Measurements from ENCODE around the gene BEST1. TPM values are rescaled to one million over a fixed set of nuclear protein-coding genes. Genes with fewer than 3 reads are reported as not detected.
"Not testable (repeated sequence)": the region's sequence is repeated elsewhere in the genome, so short reads cannot be mapped to it uniquely, and the experiment has no call there.

BEST1 gene
- polyA plus RNA-seq, 1 donor: 2.5 TPM

DNA sequence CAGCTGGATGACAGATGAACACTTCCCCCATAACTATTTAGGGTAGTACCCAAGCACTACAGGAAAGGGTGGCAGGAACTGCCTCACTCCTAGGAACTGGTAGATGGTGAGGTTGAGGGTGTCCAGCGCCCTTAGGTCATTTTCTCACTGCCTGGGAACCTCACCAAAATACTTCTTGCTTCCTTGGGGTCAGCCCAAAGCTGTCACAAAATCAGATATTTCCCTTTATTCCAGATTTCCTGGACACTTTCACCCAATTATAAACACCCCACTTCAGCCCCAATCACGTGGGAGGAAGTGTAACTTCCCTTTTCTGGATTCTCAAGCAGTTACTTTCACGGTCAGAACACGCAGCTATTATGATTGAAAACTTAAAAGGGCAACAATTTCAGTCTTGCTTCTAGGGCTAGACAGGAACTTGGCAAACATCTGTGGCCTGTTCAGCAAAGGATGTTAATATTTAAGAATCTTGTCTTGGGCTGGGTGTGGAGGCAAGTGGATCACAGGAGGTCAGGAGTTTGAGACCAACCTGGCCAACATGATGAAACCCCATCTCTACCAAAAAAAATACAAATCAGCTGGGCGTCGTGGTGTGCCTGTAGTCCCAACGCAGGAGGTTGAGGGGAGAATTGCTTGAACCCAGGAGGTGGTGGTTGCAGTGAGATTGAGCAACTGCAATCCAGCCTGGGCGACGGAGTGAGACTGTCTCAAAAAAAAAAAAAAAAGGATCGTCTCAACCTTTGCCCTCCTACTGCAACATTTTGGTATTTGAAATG is 13.3 kb downstream of the BEST1 start:
- no peak for DNase-seq (ENCODE audit: low read depth)

DNA sequence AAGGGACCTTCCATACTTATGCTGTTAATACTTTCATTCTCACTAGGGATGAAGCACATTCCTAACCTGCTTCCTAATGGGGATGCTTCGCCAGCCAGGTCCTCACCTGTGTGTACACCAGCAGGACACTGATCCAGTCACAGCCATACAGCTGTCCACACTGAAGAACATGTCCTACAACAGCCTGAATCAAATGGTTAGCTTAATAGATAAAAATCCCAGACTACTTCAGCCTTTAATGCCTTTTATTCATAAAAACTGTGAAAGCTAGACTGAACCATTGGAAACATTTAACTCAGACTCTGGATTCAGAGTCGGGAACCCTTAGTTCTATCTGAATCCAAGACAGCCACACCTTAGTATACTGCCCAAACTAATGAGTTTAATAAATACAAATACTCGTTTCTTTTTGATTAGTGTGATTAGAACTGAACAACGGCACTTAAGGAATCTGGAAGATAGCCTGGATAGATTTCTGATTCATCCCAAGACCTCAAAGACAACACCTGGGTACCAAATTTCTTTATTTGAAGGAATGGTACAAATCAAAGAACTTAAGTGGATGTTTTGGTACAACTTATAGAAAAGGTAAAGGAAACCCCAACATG is 14.0 kb downstream of the BEST1 start:
- DNase-seq (ENCODE audit: low read depth): no peak

DNA sequence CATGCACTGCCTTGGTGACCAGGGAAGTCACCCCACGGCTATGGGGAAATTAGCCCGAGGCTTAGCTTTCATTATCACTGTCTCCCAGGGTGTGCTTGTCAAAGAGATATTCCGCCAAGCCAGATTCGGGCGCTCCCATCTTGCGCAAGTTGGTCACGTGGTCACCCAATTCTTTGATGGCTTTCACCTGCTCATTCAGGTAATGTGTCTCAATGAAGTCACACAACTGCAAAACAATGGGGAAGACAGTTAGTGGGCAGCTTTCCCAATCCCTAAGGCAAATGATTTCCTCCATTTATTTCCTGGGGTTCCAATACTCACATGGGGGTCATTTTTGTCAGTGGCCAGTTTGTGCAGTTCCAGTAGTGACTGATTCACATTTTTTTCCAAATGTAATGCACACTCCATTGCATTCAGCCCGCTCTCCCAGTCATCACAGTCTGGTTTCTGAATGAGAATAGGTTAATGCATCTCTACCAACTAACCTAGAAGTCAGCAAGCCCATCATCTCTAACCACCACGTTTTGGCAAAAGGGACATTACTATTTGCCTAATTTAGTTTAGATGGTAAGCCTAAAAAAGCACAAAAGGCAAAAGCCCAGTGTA is 14.6 kb downstream of the BEST1 start:
- not testable (repeated sequence) for DNase-seq (ENCODE audit: low read depth)

DNA sequence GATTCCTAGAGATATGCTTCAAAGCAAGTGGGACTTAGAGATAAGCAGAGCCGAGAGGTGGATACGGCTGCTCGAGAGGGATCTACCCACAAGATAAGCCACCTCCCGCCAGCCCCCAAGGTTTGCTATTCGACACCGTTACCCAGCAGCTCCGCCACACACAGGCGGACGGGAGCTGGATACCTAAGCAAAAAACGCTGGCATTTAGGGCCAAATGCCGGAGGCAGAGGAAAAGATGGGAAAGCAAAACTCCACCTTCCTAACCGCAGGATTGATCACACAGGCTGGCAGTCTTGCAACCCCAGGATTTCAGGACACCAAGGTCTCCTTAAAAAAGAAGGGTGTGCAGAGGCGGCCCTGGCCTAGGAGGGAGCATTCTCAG is 16.6 kb downstream of the BEST1 start:
- DNase-seq (ENCODE audit: low read depth): no peak

DNA sequence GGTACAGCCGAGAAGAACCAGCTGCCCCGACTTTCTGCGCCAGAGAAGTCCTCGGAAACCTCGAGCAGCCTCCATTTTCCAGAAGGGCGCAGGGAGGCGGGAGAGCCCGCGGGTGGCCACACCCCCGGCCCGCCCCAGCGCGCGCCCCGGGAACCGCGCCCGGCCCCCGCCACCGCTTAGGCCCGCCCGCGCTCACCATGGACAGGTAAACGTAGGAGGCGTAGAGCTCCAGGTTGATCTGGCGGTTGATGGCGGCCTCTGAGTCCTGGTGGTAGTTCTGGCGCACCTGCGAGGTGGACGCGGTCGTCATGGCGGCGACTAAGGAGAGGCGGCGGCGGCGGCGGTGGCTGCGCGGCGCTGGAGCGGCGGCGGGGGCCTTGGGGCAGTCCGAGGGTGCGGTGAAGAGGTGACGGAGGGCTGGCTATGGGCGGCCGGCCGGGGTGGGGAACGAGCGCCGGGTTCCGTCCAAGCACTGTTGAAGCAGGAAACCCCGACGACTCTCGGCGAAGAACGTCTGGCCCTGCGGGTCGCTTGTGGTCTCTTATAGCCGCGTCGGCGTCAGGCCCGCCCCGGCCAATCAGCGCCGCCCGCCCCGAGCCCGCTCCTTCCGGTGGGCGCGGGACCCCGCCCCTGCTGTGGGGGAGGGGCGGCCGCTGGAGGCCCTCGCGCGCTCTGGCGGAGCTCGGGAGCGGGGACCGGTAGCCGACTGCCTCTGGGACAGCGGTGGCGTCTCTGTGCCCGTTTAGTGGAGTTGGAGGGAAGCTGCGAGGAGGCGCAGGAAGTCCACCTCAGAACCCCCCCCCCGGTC is 17.2 kb downstream of the BEST1 start, which contains the start of gene FTH1:
TSS of gene FTH1 (minus strand) at position 519 of the 808 bp plus-strand sequence. CDS start at position 310, 209 bp downstream.
- peak; percentile 63 for DNase-seq (ENCODE audit: low read depth)

DNA sequence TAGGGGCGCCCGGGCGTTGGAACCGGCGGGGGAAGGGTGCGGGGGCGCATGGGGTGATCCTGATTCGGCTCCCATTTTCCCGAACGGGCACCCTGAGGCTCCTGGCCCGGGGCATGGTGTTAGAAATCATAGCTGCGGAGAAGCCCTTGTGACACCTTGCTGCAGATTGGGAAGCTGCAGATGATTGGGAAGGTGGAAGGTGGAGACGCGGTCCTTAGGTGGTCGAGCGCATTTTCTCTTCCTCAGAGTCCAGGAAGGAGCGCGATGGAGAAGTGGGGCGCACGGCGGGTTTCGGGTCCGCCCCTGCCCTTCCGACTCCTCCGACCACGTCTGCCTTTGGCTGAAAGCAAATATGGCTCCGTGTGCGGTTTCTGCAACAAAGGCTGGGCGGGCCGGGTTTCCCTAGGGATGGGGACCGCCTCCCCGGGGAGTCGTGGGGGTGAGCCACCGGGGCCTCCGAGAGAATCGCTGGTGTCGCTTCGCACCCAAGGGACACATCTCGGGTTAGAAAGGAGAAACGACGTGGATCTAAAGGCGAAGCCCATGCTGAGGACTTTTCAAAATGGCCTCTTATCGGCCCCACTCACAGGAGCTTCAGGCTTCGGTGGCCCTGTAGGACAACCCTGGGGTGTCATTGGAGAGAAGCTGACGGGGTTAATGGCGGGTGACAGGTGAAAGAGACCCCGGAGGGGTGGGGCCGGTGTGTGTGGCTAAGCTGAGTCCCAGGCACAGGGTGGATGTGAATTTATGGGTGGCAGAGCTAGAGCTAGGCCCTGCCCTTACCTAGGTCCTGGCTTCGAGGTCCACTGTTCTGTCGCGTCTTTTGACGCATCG is 18.0 kb downstream of the BEST1 start:
- no peak for DNase-seq (ENCODE audit: low read depth)

DNA sequence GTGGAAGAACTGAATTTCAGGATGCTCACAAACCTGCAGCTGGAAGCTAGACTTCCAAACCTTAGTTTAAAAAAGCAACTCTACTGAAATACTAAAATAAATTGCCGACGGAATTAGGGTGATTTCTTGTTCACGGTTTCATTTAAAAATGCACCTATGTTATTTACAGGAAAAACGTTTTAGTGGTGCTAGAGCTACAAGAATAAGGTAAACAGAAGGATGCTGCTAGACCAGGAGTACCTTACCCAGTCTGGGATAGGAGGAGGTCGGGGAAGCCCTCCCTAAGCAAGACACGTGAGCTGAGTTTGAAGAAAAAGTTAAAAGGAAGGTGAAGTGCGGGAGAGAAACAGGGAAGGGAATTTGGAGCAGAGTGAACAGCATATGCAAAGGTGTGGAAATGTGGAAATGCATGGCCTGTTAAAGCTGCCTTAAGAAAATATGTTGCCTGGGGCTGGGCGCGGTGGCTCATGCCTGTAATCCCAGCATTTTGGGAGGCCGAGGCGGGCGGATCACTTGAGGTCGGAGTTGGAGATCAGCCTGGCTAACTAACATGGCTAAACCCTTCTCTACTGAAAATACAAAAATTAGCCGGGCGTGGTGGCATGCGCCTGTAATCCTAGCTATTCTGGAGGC is 18.7 kb downstream of the BEST1 start:
- no peak for DNase-seq (ENCODE audit: low read depth)

DNA sequence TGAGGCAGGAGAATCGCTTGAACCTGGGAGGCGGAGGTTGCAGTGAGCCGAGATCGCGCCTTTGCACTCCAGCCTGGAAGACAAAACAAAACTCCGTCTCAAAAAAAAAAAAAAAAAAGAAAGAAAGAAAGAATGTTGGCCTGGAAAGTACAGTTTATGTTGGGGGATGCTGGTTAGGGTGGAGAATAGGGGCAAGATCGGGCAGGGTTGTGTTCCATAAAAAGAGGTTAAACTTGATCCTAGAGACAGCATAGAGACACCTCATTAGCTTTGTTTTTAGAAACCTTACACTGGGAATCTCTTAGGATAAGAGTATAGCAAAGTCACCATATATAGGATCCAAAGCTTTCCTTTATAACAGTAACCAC is 19.2 kb downstream of the BEST1 start:
- no peak for DNase-seq (ENCODE audit: low read depth)

DNA sequence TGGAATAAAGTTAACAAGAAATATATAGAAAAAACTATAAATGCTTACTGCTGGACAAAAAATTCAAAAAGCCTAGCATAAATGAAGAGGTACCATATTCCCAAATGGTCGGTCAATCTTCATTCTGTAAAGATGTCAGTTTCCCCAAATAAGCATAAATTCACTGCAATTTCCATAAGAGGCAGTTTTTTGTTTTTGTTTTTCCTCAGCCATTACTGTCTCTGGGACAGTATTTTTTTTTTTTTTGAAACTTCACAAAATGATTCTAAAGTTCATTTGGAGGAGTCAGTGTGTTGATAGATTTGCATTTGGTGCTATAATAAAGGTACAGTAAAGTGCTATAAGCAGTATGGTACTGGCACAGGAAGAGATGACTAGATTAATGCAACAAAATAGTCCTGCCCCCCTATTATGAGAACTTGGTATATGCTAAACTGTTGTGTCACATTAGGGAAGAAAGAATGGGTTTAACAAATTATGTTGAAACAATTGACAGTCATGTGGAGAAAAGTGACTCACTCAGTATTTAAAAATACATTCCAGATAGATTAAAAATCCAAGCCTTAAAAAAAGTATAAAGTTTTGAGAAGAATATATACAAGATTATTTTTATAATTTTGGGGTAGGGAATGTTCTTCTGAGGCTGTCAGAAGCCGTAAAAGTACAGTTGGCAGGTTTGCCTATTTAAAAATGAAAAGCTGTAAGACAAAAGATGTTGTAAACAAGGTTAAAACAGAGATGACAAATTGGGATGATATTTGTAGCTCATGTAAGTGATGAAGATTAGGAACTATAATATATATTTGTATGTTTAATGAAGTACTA is 19.9 kb downstream of the BEST1 start:
- DNase-seq (ENCODE audit: low read depth): no peak

DNA sequence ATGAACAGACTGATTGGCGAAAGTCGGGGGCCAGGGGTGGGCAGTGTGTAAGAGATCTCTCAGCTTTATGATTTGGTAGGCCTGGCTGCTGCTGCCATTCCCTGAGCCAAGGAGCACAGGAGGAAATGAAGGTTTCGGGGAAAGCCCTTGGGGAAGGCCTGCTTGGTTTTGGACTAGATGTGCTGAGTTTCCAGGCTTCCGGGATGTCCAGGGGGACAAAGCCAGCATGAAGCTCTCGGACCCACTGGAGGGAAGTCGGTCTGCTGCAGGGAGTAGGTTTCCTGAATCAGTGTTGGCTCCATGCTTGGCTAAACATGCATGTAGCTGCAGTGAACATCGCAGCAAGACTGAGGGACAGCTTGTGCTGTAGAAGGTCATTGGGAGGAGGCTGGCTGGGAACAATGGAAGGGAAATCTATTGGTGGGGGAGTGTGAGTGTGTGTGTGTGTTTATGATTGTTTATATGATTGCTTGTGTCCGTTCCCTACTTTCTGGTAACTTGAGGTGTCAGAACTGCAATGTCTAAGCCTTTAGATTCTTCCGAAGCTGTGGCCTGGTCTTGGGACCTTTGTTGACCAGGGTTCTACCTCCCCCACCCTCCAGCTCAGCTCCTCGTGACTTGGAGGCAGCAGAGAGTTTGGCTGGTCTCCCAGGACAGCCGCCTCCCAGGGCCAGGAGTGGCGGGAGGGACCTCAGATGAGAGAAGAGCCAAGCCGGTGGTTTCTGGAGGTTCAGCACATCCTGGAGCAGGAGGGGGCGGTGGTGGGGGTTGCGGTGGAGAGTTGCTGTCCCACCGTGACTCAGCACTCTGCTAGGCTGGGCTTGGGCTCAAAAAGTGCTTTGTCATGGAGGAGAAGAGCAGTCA is 21.3 kb downstream of the BEST1 start:
- peak; percentile 87 for DNase-seq (ENCODE audit: low read depth)

DNA sequence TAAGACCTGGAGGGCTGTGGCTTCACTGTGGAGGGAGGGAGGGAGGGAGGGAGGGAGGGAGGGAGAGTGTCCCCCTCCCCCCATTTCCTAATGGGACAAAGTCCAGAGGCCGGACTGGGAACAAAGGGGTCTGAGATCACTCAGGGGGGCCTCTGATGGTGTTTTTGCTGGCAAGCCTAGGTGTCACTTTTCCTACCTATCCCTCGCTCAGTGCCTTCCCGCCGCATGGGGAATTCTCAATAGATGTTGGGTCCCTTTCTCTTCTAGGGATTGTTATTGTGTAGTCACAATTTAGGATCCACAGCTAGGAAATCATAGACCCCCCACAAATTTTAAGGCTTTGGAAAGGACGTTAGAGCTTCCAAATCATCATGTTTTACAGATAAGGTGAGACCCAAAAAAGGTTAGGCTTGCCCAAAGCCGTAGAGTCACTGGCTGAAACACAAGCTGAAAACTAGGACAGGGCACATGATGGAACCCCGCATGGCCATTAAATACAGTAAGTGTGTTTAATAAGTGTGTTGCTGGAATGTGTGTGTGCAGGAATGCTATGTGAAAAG is 22.0 kb downstream of the BEST1 start:
- DNase-seq (ENCODE audit: low read depth): no peak

DNA sequence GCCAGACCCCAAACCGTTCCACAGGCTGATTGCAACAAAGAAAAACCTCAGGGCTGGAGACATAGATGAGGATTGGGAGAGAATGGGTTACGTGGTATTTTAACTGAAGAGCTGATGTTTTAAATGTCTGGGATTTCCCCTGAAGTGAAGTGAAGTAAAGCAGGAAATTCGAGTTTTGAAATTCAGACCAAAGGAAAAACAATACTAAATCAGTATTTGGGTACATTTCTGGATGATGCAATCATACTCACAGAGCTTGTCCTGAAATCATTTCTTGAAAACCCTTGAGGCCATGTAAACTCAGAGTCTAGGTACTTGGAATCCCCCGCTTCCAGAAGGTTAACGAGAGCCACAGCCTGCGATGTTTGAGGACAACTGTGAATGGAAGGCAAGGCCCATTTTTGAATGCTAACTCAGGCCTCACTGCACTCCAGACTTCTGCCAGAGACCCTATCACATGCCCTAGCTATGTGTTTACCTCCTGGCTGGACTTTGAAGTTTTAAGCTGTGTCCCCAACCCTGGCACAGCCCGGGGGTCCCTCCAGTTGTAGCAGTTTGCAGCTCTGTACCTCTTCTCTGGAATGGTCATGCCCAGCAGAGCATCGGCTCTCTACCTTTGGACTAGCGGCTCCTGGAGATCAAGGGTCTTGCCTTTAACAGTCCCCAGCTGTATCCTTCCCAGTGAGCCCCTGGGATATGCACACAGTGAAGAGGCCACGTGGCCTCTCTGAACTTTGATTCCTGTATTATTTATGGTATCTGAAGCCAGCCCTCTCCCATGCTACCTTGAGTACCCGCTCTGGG is 22.7 kb downstream of the BEST1 start:
- no peak for DNase-seq (ENCODE audit: low read depth)

DNA sequence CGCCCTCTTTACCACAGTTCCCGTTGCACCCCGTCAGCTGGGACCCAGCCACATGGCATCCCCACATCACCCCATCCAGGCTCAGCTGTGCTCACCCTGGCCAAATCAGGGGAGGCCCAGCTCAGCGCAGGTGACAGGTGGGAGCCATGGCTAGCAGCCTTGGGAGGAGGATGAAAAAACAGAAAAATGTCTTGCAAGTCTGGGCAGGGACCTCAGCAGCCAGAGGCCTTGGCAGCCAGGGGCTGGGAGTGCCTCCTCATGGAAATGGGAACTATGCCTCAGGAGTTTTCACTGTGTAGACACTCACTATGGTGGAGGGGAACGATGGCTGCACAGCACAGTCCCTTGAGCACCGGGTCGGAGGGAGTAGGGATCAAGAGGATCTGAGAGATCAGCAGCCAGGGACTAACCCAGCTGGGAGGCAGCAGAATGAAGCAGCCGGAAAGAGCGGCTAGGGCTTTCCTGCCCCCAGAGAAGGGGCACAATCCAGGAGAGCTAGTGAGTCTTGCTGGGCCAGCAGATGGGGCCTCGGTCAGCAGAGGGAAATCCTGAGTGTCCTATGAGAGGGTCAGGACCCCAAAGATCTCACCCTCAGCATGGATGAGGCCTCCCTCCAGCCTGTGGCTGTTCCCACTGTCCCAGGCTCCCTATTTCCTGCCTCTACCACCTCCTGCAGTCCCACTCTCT is 23.5 kb downstream of the BEST1 start:
- no peak for DNase-seq (ENCODE audit: low read depth)

DNA sequence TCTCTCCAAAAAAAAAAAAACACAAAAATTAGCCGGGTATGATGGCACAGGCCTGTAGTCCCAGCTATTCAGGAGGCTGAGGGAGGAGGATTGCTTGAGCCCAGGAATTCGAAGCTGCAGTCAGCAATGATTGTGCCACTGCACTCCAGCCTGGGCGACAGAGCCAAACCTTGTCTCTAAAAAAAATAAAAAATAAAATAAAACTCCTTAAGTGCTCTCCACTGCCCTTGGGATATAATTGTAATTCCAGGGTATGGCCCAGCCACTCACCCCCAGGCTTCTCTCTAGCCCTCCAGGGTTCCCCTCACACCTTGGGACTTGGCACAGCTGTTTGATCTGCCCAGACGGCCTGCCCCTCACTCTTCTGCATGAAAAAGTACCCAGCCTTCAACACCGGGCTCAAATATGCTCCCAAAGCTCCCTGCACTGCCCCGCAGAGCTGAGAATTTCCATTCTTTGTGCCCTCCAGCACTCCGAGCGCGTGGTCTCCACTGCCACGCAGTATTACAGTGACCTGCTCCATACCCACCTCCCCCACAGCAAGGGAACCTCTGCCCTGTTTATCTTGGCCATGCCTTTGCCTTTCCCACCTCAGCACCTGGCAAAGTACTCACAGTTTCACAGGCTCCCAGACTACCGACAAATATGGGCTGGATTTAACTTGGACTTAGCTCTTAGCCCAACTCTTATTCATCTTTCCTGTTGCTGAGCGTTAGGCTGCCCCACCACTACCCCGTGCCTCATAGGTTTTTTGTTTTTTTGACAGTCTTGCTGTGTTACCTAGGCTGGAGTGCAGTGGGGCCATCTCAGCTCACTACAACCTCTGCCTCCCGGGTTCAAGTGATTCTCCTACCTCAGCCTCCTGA is 24.8 kb downstream of the BEST1 start:
- no peak for DNase-seq (ENCODE audit: low read depth)

DNA sequence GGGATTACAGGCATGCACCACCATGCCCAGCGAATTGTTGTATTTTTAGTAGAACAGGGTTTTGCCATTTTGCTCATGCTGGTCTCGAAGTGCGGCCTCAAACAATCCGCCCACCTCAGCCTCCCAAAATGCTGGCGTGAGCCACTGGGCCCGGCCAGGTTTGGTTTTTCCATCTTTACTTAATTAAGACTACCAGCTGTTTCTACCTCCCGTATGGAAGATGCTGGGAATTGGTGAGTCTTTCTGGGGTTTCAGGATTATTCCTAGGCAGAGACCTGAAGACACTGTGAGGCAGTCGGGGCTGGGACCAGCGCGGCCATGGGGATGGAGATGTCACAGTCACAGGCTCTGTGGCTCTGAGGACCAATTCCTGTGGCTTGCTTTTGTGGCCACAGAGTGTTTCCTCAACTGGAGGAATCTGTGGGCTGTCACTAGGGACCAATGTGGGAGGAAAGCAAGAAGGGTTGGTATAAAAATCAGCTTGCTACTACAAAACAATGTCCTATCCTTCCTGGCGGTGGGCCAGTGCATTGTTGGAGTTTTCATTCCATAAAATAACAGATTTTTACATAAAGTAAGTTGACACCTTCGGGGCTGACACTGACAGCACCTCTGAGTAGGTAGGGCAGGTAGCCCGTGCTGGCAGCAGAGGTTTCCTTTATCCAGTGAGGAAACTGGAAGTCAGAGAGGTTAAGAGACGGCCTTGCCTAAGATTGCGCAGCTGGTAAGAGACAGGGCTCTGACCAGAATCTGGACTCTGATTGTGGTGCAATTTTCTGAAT is 25.7 kb downstream of the BEST1 start:
- DNase-seq (ENCODE audit: low read depth): no peak

Data from forelimb muscle (tissue), 1 donor.